ENCODE data around the gene CCNG2.

The CCNG2 gene

DNA sequence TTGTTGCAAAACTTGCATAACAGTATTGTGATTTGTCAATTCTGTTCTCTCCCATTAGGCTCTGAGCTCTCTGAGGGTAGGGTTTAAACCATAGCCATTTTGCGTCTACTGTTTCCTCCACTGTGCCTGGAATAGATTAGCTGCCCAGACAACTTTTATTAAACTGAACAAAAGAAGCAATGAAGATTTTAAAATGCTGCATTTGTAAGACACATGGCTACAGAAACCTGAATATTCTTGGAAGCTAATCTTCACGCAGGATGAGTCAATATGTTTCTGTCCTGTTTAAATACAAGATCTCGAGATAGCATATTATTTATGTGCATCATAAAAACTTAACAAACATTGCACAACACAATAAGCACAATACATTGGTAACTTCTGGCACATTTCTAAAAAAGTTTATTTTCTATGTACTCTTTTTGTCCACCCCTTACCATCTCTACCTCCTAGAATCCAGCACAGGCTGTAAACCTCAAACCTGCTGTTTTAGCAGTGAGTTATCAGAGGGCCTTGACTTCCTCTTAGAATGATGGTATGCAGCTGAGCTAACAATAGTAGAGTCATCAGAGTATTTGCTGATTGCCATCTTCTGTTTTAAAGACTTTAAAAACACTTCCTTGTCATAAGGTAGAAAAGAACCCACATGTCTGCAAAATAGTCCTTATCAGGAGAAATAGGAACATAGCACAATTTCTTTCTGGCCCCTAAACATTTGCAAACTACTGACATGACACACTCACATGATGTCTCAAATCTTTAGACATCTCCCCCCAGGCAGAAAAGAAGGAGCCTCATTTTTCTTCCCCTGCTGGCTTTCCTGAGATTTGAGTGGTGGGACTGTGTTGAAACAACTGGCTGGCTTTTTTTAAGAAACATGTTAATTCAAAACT is 10.6 kb upstream of the CCNG2 start:
- DNase-seq (ENCODE audit: low read depth): no peak

DNA sequence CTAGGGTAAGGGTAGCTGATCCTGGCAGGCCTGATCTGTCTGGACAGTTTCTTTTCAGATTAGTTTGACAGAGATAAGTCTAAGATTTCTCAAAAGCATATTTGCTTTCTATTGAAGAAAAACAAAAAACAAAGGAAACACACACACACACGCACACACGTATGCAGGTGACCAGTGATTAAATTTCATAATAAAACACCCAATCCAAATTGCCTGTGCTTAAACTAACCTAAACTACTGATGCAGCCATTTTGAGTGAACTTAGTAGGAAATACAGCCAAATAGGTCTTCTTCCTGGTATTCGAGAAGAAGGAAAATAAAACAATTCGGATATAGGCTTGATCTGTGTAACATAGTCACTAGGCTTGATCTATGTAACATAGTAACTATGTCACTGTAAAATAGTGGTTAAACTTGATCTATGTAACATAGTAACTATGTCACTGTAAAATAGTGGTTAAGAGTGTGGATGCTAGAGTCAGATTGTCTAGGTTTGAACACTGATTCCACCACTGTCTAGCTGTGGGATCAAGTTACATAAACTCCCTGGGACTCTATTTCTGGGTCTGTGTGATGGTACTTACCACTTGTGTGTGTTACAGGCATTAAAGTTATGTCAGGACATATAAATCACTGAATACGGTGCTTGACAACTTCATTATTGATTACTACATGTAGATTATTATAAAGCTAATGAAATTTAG is 9.8 kb upstream of the CCNG2 start:
- DNase-seq (ENCODE audit: low read depth): no peak

DNA sequence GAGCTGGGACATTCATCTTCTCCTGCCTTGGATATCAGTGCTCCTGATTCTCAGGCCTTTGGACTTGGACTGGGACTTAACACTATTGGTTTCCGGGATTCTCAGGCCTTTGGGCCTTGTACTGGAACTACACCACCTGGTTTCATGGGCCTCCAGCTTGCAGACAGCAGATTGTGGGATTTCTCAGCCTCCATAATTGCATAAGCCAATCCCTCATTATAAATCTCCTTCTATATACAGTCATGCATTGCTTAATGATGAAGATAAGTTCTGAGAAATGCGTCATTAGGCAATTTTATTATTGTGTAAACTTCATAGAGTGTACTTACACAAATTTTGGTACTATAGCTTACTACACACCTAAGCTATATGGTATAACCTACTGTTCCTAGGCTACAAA is 8.9 kb upstream of the CCNG2 start:
- no peak for DNase-seq (ENCODE audit: low read depth)

DNA sequence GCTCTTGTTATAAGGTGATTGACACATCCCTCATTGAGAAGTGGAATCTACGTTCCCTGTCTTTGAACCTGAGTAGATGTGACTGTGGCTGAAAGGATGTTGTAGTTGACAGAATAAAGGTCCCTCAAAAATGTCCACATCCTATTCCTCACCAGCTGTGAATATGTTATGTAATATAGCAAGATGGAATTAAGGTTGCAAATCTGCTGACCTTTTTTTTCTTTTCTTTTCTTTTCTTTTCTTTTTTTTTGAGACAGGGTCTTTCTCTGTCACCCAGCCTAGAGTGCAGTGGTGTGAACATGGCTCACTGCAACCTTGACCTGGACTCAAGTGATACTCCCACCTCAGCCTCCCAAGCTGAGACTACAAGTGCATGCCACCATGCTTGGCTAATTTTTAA is 7.2 kb upstream of the CCNG2 start:
- DNase-seq (ENCODE audit: low read depth): no peak

DNA sequence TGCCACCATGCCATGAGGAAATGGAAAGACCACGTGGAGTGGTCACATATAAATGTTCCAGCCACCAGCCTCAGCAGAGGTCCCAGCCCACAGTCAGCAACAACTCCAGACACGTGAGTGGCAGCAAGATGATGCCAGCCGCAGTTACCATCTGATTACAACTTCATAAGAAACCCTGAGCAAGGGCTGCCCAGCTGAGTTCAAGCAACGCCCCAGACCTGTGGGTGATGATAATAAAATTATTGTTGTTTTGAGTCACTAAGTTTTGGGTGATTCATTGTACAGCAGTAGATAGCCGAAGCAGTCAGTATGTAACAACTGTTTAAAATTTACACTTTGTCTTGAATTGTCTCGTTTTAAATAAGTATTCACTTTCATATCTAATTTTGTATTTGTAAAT is 5.8 kb upstream of the CCNG2 start:
- DNase-seq (ENCODE audit: low read depth): no peak

DNA sequence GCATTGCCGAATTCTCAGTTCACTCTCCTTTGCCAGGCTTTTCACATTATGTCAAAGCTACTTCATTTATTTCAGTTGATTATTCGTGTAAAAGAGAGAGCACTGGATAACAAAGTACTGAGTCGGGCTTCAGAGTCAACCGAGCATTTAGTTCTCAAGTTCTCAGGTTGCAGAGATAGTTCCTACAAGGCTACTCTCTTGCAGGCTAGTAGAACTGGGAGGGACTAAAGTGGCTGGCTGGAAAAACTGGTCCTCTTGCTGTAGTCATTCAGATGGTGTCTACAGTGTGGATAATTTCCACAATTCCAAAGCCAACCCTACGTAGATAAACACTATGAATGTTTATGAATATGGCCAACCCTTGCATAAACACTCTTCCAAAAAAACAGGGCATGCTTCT is 4.6 kb upstream of the CCNG2 start:
- no peak for DNase-seq (ENCODE audit: low read depth)

DNA sequence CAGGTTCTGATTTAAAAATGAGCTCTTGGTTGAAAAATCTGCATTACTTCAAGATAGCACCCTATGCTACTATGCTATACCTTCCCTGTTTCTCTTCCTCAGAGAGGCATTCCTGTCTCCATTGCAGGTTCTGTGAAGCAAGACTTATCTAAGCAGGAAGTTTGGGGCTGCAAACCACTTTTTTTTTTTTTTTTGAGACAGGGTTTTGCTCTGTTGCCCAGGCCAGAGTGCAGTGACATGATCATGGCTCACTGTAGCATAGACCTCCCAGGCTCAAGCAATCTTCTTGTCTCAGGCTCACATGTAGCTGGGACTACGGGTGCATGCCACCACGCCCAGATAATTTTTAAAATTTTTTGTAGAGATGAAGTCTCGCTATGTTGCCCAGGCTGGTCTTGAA is 4.0 kb upstream of the CCNG2 start:
- DNase-seq (ENCODE audit: low read depth): no peak

DNA sequence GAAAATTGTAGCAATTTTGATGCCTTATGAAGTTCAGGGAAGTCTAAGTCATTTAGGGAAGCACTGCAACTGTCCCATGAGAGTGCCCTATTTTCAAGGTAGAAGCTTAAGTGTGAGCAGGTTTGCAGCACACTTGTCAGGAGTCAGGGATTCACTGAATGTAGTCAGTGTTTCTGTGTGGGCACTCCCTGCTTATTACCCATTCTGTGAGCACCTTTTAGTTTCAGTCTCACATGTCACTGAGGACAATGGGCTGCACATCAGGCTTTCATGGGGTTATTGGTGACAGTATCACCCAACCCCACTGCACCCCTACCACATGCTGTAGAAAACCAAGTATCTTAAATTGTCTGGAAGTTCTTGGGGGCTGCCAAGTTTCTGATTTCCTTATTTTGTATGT is 2.9 kb upstream of the CCNG2 start:
- no peak for DNase-seq (ENCODE audit: low read depth)

DNA sequence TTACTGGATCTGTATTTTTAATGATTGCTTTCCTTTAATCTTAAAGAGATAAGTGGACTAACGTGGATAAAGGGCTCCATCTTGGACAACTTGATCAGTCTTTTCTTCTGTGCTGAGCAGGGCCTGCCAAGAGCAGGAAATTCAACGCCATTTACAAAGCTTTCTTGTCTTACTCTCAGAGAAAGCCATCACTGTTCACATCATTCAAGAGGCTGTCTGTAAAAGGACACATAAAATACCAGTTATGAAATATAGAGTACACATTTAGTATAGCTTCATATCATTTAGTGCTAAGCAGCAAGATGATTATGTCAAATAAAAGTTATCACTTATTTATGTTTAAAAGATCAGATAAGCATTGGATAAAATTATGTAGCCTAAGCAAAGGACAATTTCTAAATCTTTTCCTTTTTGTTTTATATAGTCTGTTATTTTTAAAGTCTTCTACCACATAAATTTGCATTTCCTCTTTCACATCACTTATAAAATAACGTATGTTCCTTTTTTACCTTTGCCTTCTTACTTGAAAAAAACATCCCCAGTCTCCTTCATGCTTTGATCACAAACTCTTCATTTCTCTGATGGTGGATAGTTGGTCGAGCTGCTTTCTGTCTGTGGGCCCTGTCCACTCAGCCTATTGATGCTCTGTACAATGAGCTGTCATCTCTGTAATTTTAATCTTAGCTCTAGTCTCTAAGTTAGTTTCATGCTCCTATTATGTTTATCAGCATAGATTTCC is 2.1 kb upstream of the CCNG2 start:
- no peak for DNase-seq (ENCODE audit: low read depth)

DNA sequence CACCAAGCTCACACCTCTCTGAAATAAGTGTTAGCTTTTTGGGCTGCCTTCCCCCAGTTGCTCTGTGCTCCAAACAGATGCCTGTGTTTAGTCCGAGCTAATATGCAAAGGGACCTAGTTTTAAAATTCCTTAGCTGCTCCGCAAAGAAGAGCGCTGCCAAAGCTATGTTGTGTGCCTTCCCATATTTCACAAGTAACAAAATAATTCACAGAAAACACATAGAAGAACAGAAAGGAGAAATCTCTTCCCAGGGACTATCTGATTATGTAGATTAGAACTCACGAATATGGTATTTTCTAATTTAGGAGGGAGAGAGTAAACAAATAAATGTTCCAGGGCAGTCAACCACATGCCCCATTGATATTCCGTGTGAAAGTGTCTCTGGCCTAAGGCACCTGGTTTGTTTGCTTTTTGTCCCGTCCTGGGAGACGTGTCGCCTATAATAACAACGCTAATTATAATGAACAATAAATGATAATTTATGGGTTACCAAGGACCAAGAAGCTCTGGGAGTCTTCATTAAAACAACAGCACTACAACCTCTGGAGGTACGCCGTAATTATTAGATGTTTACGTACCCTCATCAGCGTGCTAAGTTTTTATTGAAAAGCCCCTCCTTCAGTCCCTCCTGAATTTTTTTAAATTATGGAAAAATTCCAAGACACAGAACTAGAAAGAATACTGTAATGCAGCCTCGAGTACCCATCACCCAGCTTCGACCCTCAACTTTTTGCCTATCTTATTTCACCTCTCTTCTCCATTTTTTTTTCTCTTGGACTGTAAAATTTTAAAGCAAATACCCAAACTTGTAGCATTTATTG is 1.2 kb upstream of the CCNG2 start:
- no peak for DNase-seq (ENCODE audit: low read depth)

DNA sequence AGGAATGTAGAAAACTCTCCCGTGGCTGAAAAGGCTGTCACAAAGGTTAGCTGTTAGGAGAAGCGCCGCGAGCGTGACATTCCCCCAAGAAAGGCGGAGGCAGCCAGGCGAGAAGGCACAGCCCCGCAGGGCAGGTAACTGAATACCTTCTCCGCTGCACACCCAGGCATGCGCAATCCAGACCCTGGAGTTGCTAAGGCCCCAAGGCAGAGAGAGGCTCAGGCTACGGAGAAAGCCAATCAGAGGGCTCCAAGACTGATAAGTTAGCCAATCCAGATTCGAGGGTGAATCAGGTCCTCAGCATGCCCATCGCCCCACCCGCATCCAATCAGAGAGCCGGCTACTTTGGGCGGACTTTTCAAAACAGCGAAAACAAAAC is 485 bp upstream of the CCNG2 start:
- DNase-seq (ENCODE audit: low read depth): peak; percentile 95

DNA sequence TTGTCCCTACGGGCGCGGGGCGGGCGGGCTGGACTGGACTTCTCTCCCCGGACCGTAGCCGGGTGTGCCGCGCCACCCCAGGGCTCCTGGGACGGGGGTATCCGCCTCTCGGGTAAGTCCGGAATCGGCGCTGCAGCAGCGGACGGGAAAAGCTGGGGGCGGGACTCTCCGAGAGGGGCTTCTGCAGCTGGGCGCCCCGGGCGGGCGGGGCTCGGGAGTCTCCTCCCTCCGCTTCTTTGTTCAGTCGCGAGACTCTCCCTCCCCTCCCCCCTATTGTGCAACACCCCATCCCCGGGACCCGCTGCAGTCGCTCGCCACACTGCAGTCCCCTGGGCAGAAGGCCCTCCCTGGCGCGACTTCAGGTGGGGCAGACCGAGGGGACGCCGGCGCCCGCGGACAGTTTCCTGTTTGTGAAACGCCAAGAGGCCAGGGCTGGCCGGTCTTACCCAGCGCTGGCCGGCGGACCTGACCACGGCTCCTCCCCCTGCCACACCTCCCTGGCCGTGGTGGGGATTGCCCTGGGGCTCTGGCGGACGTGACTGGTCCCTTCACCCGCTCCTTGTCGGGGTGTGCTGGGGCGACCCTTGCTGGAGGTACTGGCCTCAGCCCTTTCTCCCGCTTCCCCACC is 966 bp downstream of the CCNG2 start:
- peak; percentile 64 for DNase-seq (ENCODE audit: low read depth)

DNA sequence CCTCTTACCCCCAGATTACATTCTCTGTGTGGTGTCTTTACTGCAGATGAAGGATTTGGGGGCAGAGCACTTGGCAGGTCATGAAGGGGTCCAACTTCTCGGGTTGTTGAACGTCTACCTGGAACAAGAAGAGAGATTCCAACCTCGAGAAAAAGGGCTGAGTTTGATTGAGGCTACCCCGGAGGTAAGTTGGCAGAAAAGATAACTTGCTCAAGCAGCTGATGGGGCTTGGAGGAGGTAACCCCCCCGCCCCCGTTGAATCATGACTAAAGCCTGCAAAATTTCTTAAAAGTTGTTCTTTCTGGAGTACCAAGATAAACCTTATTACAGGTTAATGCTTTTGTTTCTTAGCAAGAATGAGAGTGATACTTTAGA is 1.5 kb downstream of the CCNG2 start:
- DNase-seq (ENCODE audit: low read depth): no peak

DNA sequence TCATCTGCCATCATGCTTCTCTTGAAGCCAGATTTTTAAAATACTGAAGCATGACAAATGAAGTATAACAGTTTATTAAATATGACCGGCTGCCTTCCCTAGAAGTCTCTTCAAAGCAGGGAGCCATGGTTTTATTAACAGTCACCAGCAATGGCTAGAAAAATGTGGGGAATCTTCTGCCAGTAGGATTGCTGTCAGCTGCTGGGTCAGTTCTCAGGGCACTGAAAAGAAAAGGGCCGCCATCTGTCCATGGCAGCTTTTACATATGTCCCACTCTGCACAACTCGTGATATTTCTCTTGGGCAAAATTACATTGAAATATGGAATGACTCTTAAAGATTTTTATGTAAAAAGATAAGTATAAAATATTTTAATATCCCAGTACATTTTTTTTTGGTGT is 2.8 kb downstream of the CCNG2 start:
- no peak for DNase-seq (ENCODE audit: low read depth)

DNA sequence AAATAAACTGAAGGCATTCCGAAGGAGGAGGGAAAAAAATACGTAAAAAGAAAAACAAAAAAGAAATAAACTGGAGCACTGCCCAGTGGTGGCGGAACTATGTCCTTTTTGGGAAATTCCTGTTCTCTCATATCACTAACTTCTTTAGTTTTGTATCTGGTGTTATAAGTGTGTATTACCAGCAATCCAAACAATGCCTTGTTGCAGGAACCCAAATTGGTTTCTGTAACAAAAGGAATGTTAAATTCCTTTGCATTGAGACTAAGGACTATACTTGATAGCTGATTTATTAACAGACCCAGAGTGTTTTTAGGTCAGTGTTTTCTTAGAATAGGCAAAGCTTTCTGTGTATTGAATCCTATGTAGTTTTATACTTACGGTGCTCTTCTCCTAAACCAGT is 6.6 kb downstream of the CCNG2 start:
- no peak for DNase-seq (ENCODE audit: low read depth)

DNA sequence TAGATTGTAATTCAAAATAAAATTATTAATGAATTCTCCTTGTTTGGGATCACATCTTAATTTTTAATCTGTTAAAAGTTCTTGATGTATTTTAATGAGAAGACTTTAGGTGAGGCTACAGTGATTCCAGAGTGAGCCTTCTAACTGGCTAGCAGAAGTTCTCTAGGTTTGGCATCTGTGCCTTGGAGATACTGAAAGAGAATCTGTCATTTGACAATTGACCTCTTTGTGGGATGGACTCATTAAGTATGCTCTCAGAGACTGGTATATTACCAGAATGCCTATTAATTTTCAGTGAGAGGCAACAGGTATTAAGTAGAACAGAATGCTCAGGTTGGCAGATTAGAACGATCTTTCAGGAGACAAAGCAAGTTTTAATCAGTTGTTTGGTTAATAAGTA is 10.2 kb downstream of the CCNG2 start:
- no peak for DNase-seq (ENCODE audit: low read depth)

DNA sequence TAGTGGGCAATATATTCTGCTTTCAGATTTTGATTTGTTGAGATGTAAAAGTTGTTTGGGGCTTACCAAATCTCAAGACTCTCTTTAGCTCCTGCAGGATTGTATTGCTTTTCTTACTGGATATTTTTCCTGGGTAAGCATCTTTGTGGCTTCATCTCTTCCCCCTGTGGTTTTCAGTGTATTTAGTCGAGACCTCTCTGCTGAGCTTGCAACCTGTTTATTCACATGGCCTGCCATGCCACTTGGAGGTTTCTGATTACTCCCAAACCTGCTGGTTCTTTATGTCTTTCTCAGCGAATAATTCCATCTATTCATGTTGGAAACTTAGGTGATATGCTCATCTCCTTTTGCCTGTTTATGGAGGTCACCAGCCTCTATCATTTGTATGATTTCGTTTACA is 10.9 kb downstream of the CCNG2 start:
- no peak for DNase-seq (ENCODE audit: low read depth)

DNA sequence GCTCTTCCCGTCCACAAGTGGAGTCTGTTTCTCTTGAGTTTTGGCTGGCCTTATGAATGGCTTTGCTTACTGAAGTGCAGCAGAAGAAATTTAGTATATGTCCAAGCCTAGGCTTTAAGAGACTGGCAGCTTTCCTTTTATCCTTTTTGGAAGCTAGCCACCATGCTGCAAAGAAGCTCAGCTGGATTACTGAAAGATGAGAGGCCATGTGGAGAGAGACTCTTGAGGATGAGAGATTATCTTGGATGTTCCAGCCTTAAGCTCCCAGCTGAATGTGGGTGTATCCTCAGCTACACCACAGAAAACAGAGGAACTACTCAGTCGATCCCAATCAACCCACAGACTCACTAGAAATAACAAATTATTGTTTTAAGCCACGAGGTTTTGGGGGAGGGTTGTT is 12.5 kb downstream of the CCNG2 start:
- no peak for DNase-seq (ENCODE audit: low read depth)

DNA sequence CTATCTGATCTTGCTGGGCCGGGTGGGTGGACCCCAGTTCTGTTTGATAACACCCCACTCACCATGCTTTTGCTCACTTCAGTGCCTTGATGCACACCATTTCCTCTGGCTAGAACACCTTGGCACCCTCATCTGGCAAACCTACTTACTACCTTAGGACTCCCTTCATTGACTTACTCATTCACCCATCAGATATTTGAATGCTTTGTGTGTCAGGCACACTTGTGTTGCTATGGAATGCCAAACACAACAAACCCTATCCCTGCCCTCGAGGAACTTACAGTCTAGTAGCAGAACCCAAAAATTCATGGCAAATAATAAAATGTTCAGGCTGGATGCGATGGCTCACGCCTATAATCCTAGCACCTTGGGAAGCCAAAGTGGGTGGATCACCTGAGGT is 13.9 kb downstream of the CCNG2 start:
- no peak for DNase-seq (ENCODE audit: low read depth)

DNA sequence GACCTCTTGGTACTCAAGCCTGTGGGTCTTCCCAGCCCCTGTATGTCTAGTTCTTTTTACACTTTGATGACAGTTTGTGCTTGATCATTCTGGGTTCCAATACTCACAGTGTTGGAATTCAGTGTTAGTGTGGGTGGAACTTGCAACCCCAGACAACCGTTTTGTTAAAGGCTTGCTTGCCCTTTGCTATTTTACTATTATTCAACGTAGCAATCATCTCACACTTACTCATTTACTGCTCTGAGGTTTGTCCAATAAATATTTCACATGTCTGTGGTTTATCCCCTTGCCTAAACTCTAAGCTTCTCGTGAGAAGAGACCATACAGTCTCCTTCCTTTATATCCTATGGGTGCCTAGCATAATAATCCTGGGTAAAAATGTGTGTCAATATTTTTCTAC is 15.3 kb downstream of the CCNG2 start:
- DNase-seq (ENCODE audit: low read depth): no peak

DNA sequence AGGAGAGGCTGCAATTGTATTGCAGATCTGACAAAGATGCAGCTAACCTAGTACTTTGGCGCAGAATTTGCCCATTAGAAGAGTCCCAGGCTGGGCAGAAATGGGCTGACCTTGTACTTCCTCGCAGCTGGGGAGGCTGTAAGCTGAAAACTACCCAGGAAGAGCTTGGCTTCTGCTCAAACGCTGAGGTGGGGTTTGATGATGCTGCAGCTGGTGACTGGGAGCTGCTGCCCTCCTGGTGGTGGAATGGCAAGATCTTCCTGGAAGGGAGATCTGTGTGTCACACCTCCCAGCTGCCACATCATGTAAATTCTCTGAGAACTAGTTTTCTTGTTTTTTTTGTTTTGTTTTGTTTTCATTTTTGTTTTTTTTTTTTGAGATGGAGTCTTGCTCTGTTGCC is 17.4 kb downstream of the CCNG2 start:
- no peak for DNase-seq (ENCODE audit: low read depth)

DNA sequence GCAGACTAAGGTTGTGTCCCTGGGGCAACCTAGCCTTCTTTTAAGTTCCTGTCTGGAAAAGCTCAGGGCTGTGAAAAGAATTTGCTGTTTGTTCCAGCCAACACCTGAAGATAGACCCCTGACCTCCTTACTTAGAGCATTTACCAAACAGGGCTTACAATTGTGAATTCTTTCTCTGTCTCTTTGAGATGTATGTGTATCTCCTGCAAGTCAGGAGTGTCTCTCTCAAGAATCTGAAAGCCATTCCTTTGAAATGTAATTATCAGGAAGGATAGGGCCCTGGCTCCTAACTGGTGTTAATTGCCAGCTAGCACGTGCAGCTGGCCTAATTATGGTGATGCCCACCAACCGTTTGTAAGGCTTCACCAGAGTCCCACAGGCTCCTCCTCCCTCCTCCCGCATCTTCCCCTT is 18.2 kb downstream of the CCNG2 start:
- no peak for DNase-seq (ENCODE audit: low read depth)
